GM19099 (cell line): ENCODE results near the gene PLEKHA1.

ENCODE experiments used
- POLR2A ChIP-seq: IDR thresholded peaks from 3 replicates; pipeline ENCODE4 v1.6.1; 2011; ENCODE audit warnings: low read depth; ENCODE audit not compliant: insufficient read length; ENCODE audit errors: extremely low read depth

PLEKHA1 gene

GRCh38 chr10:122465401-122466040 is 91.0 kb downstream of the PLEKHA1 start:
- TF ChIP-seq POLR2A = no peak

DNA sequence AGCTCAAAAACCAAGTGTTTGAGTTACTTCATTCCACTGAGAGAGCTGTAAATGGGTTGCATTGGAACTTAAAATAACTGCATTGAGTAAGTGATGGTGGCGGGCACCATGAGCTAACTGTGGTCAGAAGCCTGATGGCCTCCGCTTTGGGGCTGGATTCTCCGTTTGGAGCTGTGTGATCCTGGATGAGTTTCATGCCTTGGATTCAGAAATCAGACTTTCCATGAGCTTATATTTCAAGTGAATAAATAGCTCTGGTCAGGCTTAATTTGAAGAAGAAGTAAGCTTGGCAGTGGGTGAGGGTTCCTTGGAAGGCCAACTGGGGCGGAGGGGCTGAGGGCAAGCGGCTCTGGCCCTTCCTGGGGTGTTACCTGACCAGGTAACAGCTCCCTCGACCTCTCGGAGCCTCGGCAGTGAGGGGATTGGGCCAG is 92.5 kb downstream of the PLEKHA1 start:
- TF ChIP-seq POLR2A = no peak

DNA sequence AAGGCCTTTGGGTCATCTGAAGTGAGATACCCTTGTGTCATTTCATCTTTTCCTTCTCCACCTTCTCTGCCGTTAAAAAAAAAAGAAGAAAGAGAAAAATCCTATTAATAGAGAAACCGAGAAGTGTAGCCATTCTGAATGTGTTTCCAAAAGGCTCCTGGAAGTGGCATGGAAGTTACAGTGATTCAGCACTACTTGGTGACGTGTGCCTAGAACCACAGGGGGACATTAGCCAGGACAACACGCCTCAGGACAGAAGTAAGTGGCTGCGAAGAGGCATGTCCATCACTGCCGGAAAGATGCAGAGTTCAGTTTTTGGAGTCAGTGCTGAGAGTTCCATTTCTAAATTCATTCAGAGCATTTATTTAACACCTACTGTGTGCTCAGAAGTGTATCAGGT is 93.2 kb downstream of the PLEKHA1 start:
- TF ChIP-seq POLR2A = no peak

DNA sequence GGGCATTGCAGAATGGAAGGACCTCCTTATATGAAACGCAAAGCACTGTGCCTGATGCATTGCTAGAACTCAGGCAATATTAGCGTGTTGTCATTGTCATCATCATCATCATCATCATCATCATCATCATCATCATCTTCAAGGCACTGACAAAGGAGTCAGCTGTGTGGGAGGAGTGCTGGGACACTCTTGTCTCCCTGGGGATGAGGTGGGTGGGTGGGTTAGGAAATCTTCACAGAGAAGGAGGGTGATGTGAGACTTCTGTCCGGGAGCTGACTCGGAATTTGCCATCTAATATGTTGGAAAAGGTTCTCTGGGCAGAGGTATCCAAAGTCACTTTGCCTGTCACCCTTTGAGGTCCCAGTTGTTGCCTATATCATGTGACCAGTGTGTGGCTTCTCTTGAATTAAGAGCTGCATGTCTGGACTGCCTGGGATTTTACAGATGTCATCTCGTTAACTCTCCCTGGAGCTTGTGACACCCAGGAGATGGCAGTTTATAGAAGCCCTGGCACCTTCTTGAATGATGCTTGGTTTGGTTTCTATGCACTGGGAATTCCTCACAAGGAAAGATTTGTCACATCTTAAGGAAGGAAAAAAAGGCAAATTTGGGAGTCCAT is 93.9 kb downstream of the PLEKHA1 start:
- TF ChIP-seq POLR2A = no peak

- no peak for TF ChIP-seq POLR2A
Observed at GRCh38 chr10:122468926-122469781, 94.6 kb downstream of the PLEKHA1 start.

DNA sequence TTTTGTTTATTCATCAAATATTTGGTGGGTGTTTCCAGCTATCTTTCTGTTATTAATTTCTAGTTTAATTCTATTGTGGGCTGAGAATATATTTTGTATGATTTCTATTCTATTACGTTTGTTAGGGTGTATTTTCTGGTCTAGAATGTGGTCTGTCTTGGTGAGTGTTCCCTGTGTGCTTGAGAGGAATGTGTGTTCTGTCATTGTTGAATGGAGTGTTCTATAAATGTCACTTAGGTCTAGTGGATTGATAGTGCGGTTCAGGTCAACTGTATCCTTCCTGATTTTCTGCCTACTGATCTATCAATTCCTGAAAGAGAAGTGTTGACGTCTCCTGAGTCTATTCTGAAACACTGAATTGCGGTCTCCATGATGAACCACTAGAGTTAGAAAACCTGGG is 95.3 kb downstream of the PLEKHA1 start:
- no peak for TF ChIP-seq POLR2A

DNA sequence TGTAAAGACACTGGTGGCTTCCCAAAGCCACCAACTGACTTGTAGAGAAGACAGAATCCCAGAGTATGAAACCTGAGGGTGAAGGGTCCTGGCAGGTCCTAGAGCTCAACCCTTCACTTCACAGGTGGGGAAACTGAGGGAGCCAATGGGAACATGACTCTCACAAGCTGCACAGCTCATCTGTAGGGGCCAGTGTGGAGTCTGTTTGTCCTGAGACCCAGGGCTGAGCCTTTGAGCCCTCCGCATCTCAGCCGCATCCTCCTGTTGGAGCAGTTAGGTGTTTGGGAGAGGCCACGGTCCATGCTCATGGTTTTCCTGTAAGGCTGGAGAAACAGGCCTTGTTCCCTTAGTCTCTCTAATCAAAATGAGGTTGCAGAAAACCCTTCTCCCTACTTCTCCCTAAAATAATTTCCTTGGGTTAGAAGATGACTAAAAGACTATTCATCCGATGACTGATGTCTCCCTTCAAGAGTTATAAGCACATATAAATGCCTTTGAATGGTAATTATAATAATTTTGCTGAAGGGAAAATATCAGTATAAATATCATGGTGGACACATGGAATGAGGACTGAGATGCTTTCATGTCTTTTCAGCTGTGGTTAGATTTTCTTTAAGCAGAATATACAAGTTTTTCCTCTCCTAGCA is 97.1 kb downstream of the PLEKHA1 start:
- TF ChIP-seq POLR2A = no peak

GRCh38 chr10:122473116-122473515 is 98.6 kb downstream of the PLEKHA1 start:
- no peak for TF ChIP-seq POLR2A

DNA sequence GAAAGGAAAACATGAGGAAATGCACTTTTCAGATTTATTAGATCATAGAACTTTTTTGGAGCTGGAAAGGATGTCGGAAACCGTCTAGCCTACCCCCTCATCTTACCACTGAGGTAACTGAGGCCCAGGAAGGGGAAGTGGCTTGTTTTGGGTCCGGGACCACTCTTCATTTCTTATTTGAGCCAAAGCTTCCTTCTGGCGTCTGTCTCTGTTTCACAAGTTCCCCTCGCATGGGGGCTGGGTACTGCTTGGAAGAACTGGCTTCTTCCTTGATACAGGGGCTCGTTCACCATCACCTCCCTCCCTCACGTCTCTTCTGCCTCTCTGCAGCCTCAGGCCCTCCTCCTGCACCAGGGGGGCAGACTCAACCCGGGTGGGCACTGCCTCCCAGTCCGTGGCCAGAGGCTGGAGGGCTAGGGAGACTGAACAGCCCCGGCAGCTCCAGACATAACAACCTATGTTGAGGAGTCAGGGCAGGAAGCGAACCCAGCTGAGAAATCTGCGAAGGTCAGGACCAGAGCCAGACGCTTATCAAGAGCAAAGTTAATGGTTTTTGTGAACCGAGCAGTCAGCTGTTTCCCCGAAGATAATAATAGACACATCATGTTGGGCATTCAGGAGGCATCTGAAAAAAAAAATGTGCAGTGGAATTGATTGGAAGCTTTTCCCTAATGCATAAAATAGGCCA is 99.8 kb downstream of the PLEKHA1 start:
- TF ChIP-seq POLR2A = no peak

DNA sequence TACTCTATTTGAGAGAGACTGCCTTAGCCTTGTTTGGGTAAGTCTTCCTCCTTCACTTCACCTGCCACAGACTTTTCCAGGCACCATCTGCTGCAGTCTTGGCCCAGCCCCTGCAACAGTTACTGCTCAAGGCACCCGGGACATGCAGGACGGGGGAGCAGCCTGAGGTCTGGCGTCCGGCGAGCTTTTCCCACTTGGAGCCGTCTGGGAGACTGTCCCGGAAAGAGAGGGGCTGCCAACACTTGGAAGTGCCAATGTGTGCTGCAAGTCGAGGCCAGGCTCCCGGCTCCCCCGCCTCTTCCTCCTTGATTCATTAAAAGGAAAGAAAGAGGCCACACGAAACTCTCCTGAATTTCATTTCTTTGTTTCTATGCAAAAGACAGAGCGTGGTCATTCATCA is 100.6 kb downstream of the PLEKHA1 start:
- no peak for TF ChIP-seq POLR2A

DNA sequence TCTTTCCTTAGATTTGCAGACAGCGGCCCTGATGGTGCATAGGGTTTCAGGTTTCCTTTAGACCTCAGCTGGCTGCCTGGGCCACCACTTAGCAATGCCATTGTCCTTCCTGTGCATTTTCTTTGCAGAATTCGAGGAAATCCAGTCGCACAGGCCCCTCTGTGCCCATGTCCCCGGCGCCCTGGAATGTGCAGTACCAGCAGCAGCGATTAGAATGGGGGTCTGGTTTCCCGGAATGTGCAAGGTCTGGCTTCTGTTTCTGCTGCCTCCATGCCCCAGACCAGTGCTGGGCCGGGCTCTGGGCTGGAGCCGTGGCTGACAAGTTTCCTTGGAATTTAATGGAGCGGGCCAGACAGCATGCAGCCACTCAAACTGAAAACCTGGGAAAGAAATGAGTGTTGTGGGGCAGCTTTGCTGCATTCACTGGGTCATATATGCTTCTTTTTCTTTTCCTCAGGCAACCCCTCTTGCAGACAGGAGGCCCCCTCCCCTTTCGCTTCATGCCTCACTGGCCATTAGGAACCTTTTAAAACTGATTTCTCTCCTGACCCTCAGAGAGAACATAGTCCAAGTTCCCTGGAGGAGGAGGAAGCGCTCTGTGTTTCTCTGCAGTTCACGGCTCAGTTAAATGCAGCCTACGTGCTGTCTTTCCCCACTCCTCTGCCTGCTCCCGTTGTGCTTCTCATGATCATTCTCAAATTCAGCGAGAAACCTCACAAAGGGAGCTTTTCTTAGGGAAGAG is 101.3 kb downstream of the PLEKHA1 start:
- no peak for TF ChIP-seq POLR2A

DNA sequence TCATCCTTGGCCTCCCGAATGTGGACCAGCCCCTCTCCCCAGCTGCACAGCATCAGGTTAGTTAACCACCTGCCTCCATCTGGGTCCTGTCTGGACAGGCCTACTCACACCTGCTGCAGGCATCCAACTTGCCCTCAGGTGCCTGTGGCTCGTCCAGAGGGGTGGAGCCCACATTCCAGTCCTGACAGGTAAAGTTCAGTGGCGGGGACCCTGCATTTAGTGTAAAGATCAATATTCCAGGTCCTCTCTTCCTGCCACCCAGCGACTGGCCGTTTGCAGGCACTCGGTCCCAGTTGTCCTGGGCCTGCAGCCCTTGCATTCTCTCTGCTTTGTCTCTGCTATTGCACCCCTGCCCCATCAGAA is 101.8 kb downstream of the PLEKHA1 start:
- no peak for TF ChIP-seq POLR2A

DNA sequence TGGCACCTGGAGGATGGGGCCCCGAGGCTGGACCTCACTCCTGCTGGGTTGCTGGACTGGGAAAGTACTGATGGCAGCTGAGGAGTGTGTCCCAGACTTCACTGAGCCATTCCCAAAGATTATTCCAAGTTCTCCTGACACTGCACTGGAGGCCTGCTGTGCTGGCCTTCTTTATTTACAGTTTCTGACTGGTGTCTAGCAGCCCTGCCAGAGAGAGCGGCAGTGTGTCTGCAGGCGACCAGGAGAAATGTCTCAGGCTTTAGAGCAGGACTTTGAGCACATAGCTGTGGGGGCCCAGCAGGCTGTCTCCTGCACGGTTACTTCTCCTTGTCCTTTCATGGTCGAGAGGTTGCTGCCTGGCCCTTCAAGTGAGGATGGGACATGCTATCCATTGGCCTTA is 102.9 kb downstream of the PLEKHA1 start:
- no peak for TF ChIP-seq POLR2A

DNA sequence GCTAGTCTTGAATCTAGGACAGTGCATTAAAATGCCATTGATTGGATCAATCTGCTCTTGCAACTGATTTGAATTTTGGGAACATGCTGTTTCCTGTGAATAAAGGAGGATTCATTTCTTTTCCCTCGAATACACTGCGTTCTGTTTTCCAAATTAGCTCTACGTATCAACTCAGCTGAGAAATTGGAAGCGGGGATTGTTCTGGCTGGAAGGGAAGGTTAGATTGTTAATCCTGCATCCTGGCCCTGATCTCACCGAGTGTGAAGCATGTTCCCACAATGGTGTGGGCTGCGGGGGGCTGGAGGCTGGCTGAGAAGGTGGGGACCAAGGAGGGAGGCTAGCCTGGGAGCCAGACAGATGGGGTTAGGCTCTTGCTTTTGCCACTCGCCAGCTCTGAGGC is 104.5 kb downstream of the PLEKHA1 start:
- TF ChIP-seq POLR2A = no peak
